ENCODE data around the gene TINAG.

GRCh38 chr6:54273214-54273820, 34.9 kb upstream of the TINAG start:
- TF ChIP-seq POLR2A (IDR thresholded peaks at IDR 0.05; ENCODE audit: extremely low read depth, insufficient read length) (no peak), CTCF (IDR thresholded peaks at IDR 0.05; ENCODE audit: low read depth, low read length) (no peak)
